ENCODE data around the gene CNTNAP5. TPM values are rescaled to one million over a fixed set of nuclear protein-coding genes. Genes with fewer than 3 reads are reported as not detected.

Gene CNTNAP5
- total RNA-seq, 4 donors from 2014 or later, result 0.20 to 1.4 (median 0.68) TPM; not detected in 1

DNA sequence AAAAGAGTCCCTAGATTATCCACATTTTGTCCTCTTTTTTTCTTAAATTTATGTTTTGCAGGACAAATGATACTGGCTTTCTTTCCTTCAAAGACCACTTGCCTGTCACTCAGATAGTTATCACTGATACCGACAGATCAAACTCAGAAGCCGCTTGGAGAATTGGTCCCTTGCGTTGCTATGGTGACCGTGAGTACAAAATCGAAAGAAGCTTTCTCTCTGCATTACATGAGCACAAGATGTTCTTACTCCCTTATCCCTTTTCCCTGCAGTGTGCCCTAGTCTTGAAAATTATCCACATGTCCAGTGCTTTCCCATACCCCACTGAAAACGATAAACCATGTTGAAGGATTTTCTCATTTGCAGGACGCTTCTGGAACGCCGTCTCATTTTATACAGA, 738.5 kb downstream of the CNTNAP5 start:
- Histone ChIP-seq H3K36me3 (no peaks in the 10 kb centered on the region), H3K27me3 (no peaks in the 10 kb centered on the region), H3K4me1 (no peaks in the 10 kb centered on the region), H3K4me3 (no peak overlapping the region), H3K27ac (no peak overlapping the region), H3K9me3 (no peaks in the 10 kb centered on the region)
- WGBS, 2 donors (ENCODE audit: low coverage in 1 of 2), result 89 to 91% methylated on average over 9 of the region's 9 CpGs
- TF ChIP-seq POLR2AphosphoS5 (IDR thresholded peaks at IDR 0.05) (no peak), POLR2A (IDR thresholded peaks at IDR 0.05) (no peak)
- TF ChIP-seq, protein P1, sequence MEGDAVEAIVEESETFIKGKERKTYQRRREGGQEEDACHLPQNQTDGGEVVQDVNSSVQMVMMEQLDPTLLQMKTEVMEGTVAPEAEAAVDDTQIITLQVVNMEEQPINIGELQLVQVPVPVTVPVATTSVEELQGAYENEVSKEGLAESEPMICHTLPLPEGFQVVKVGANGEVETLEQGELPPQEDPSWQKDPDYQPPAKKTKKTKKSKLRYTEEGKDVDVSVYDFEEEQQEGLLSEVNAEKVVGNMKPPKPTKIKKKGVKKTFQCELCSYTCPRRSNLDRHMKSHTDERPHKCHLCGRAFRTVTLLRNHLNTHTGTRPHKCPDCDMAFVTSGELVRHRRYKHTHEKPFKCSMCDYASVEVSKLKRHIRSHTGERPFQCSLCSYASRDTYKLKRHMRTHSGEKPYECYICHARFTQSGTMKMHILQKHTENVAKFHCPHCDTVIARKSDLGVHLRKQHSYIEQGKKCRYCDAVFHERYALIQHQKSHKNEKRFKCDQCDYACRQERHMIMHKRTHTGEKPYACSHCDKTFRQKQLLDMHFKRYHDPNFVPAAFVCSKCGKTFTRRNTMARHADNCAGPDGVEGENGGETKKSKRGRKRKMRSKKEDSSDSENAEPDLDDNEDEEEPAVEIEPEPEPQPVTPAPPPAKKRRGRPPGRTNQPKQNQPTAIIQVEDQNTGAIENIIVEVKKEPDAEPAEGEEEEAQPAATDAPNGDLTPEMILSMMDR (IDR thresholded peaks at IDR 0.05), result no peak
- in situ Hi-C loops (cut with MboI; ENCODE audit: low pct_ligation_motif_present in 1 of 4, low pct_unique_long_range_greater_than_20kb in 1 of 4, low sequenced_read_pairs in 3 of 4) (no loop called here), intact Hi-C loops (cut with DNase I; ENCODE audit: low total_unique reads) (no loop called here)
- no peak for DNase-seq

DNA sequence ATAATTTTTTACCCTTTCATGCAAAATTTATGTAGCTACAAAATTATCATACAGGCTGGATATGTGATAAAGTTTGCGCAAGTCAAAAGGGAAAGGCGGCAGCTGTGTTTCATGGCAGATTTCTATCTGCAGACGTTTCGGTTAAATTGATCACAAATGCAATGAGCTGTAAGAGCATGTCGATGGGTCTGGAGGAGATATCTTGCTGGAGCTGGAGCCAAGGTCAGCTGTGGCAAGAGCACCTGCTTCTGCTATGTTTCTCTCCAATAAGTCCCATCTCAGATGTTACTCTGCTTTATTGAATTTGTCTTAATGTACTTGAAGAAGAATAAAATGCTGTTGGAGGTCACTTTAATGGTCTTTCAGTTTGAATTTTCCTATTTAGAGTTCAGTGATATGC, 749.7 kb downstream of the CNTNAP5 start:
- H3K4me3 ChIP-seq, result no peak overlapping the region
- H3K9me3 ChIP-seq, result no peaks in the 10 kb centered on the region
- H3K36me3 ChIP-seq, result no peaks in the 10 kb centered on the region
- no peaks in the 10 kb centered on the region for H3K27me3 ChIP-seq
- no peak overlapping the region for H3K27ac ChIP-seq
- in situ Hi-C loops (cut with MboI; ENCODE audit: low pct_ligation_motif_present in 1 of 4, low pct_unique_long_range_greater_than_20kb in 1 of 4, low sequenced_read_pairs in 3 of 4), result no loop called here
- TF ChIP-seq, protein P1 (IDR thresholded peaks at IDR 0.05), result no peak
- TF ChIP-seq POLR2A (IDR thresholded peaks at IDR 0.05) (no peak), POLR2AphosphoS5 (IDR thresholded peaks at IDR 0.05) (no peak), EP300 (IDR thresholded peaks at IDR 0.05; ENCODE audit: low read depth) (no peak)
- no peaks in the 10 kb centered on the region for H3K4me1 ChIP-seq
- DNase-seq, result no peak
- 85 to 91% methylated on average over 5 of the region's 5 CpGs for WGBS, 2 donors (ENCODE audit: low coverage in 1 of 2)
- intact Hi-C loops (cut with DNase I; ENCODE audit: low total_unique reads), result no loop called here

DNA sequence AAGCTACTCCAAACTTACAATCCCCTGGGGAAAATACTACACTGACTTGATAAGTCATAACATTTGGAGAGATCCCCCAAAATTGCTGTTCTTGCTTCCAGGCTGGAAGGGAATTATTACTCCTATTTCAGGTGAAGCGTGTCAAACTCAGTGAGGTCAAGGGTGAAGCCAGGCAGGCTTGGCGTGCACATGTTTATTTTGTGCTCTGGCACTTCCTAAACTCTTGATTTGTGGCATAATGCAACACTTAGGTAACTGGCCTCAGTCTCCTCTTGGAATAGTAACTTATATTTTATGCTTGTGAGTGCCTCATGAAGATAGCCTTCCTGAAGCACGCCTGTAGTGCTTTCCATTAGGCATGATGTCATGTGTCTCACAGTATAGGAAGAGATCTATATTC, 751.2 kb downstream of the CNTNAP5 start:
- intact Hi-C loops (cut with DNase I; ENCODE audit: low total_unique reads), result no loop called here

DNA sequence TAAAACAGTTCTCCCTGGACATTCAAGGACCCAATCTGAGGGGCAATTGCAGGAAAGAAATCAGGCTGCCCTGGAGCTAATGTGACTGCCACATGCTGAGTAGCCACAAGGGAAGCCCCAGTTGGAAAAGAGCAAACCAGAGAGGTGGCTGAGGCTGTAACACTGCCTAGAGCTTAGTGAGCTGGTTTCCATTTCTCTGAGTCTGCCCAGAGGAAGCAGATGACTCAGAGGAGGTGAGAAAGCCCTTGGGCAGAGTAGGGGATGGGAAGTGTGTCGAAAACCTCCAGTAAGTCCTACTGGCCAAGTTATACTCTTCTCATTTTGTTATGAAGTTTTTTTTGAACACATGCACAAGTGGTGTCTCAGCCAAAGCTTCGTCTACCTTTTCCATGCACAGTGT, 753.0 kb downstream of the CNTNAP5 start:
- H3K27ac ChIP-seq, result no peak overlapping the region
- no peak for DNase-seq
- in situ Hi-C loops (cut with MboI; ENCODE audit: low pct_ligation_motif_present in 1 of 4, low pct_unique_long_range_greater_than_20kb in 1 of 4, low sequenced_read_pairs in 3 of 4), result no loop called here
- H3K27me3 ChIP-seq, result no peaks in the 10 kb centered on the region
- TF ChIP-seq POLR2AphosphoS5 (IDR thresholded peaks at IDR 0.05) (no peak), EP300 (IDR thresholded peaks at IDR 0.05; ENCODE audit: low read depth) (no peak), POLR2A (IDR thresholded peaks at IDR 0.05) (no peak)
- TF ChIP-seq, protein P1 (IDR thresholded peaks at IDR 0.05), result no peak
- H3K4me1 ChIP-seq, result no peaks in the 10 kb centered on the region
- intact Hi-C loops (cut with DNase I; ENCODE audit: low total_unique reads), result no loop called here
- no peaks in the 10 kb centered on the region for H3K36me3 ChIP-seq
- no peak overlapping the region for H3K4me3 ChIP-seq
- WGBS, 2 donors (ENCODE audit: low coverage in 1 of 2), result 79 to 100% methylated on average over 1 to 2 of the region's 2 CpGs
- H3K9me3 ChIP-seq, result no peaks in the 10 kb centered on the region

More for the DNA sequence above, 751.2 kb downstream of the CNTNAP5 start:
- H3K4me1 ChIP-seq, result no peaks in the 10 kb centered on the region
- no peaks in the 10 kb centered on the region for H3K9me3 ChIP-seq
- no peaks in the 10 kb centered on the region for H3K36me3 ChIP-seq
- no peaks in the 10 kb centered on the region for H3K27me3 ChIP-seq
- DNase-seq, result no peak
- in situ Hi-C loops (cut with MboI; ENCODE audit: low pct_ligation_motif_present in 1 of 4, low pct_unique_long_range_greater_than_20kb in 1 of 4, low sequenced_read_pairs in 3 of 4), result no loop called here
- no peak overlapping the region for H3K4me3 ChIP-seq
- H3K27ac ChIP-seq, result no peak overlapping the region
- TF ChIP-seq POLR2A (IDR thresholded peaks at IDR 0.05), result no peak
- TF ChIP-seq EP300 (IDR thresholded peaks at IDR 0.05; ENCODE audit: low read depth), result no peak
- TF ChIP-seq, protein P1 (IDR thresholded peaks at IDR 0.05), result no peak
- no peak for TF ChIP-seq POLR2AphosphoS5 (IDR thresholded peaks at IDR 0.05)
- WGBS, 2 donors (ENCODE audit: low coverage in 1 of 2), result 81 to 89% methylated on average over 1 to 3 of the region's 3 CpGs
